ENCODE results near the gene MYO5A. TPM values are rescaled to one million over a fixed set of nuclear protein-coding genes. Genes with fewer than 3 reads are reported as not detected.

MYO5A gene
- total RNA-seq, 1 donor from 2014 or later: 31.2 TPM

DNA sequence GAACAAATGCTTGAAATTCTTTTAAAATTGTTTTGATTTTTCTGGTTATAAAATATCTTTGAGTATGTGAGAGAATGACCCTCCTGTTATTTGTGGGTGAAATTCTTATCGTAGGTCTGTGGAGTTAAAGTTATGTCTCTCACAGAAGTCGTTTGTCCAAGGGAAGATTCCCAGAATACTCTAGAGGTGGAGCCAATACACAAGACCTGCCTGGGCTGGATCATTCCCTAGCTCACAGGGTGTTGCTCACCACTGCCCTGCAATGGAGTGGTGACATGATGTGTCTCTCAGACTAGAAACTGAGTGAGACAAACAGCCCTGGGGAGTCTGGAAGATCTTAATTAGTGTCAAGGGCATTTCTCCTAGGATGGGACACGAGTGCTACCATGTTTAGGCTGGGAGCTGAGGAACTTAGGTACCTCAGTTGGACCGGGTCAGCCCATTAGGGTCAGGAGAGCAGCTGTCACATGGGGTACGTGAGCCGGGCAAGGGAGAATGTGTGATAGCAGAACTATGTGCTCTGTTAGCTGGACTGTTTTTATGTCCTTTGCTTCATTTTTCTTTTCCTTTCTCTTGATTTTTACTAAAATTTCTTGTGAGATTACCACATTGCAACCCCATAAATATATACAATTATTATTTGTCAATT, 179.5 kb downstream of the MYO5A start:
- H3K4me1 ChIP-seq: no peaks in the 10 kb centered on the region

DNA sequence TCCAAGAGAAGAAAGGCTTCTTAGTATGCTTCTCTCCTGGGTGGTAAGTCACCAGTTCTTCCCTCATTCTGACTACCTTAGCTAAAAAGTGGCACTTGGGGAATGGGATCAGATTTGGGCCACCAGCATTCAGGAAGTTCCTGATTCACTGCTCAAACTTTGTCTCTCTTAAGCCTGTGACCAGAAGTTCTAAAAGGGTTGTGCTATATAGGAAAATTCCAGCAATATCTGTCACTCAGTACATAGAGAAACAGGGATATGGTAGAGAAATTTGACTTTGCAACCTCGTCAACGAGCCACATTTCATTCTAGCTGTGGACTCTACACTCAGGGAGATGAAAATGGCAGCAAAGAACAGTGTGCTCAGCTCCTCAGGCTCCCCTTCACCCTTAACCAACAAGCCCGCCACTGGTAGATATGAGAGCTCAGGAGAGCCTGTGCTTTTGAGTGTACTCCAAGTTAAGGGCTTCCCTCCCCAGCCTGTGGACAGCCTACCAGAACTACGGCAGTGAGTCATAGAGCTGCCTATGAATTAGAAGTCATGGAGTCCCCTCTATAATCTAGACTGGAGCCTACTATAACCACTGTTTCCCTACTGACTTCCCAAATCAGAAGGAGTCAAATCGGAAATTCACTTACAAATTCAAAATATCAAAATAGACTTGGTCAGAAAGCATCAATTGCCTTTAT, 180.5 kb downstream of the MYO5A start:
- Histone ChIP-seq H3K27ac (no peak overlapping the region), H3K4me1 (no peaks in the 10 kb centered on the region), H3K36me3 (peaks cover 0 to 33% of the 10 kb centered on the region in 2 donors), H3K4me3 (no peak overlapping the region), H3K27me3 (no peaks in the 10 kb centered on the region), H3K9me3 (no peaks in the 10 kb centered on the region)
- TF ChIP-seq, protein P1, sequence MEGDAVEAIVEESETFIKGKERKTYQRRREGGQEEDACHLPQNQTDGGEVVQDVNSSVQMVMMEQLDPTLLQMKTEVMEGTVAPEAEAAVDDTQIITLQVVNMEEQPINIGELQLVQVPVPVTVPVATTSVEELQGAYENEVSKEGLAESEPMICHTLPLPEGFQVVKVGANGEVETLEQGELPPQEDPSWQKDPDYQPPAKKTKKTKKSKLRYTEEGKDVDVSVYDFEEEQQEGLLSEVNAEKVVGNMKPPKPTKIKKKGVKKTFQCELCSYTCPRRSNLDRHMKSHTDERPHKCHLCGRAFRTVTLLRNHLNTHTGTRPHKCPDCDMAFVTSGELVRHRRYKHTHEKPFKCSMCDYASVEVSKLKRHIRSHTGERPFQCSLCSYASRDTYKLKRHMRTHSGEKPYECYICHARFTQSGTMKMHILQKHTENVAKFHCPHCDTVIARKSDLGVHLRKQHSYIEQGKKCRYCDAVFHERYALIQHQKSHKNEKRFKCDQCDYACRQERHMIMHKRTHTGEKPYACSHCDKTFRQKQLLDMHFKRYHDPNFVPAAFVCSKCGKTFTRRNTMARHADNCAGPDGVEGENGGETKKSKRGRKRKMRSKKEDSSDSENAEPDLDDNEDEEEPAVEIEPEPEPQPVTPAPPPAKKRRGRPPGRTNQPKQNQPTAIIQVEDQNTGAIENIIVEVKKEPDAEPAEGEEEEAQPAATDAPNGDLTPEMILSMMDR (IDR thresholded peaks at IDR 0.05): no peak
- no peak for TF ChIP-seq POLR2A (IDR thresholded peaks at IDR 0.05)
- TF ChIP-seq POLR2AphosphoS5 (IDR thresholded peaks at IDR 0.05; ENCODE audit: insufficient read depth in 1 of 2, low read depth in 1 of 2): no peak
- no peak for DNase-seq (ENCODE audit: extremely low spot score in 2 of 2)
- intact Hi-C loops (cut with DNase I): no loop called here

More for the DNA sequence above, 179.5 kb downstream of the MYO5A start:
- H3K9me3 ChIP-seq: no peaks in the 10 kb centered on the region
- no peaks in the 10 kb centered on the region for H3K27me3 ChIP-seq
- H3K36me3 ChIP-seq: peaks cover 0 to 34% of the 10 kb centered on the region in 2 donors
- no peak overlapping the region for H3K4me3 ChIP-seq
- no peak overlapping the region for H3K27ac ChIP-seq
- DNase-seq (ENCODE audit: extremely low spot score in 2 of 2): no peak
- TF ChIP-seq, protein P1 (IDR thresholded peaks at IDR 0.05): no peak
- TF ChIP-seq POLR2A (IDR thresholded peaks at IDR 0.05): no peak
- TF ChIP-seq POLR2AphosphoS5 (IDR thresholded peaks at IDR 0.05; ENCODE audit: insufficient read depth in 1 of 2, low read depth in 1 of 2): no peak
- intact Hi-C loops (cut with DNase I): no loop called here

DNA sequence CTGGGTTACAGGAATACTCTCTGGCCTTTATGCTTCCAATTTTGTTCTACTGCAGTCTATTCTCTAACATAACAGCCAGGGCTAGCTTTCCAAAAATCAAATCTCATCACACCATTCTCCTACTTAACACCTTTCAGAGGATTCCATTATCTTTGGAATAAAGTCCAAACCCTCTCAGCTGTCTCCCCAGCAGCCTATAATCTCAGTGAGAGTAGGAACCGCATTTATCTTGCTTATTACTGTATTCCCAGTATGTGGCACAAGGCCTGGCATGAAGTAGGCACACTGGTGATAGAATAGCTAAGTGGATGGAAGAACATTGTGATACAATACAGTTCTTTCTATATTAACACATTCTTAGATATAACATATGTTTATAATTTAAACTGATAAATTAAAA, 184.1 kb downstream of the MYO5A start:
- peaks cover 0 to 15% of the 10 kb centered on the region in 2 donors for H3K36me3 ChIP-seq
- no peak overlapping the region for H3K4me3 ChIP-seq
- H3K4me1 ChIP-seq: no peaks in the 10 kb centered on the region
- TF ChIP-seq POLR2A (IDR thresholded peaks at IDR 0.05) (no peak), POLR2AphosphoS5 (IDR thresholded peaks at IDR 0.05; ENCODE audit: insufficient read depth in 1 of 2, low read depth in 1 of 2) (no peak)
- TF ChIP-seq, protein P1 (IDR thresholded peaks at IDR 0.05): no peak
- H3K9me3 ChIP-seq: no peaks in the 10 kb centered on the region
- no peak for DNase-seq (ENCODE audit: extremely low spot score in 2 of 2)
- no peaks in the 10 kb centered on the region for H3K27me3 ChIP-seq
- intact Hi-C loops (cut with DNase I): no loop called here
- no peak overlapping the region for H3K27ac ChIP-seq

DNA sequence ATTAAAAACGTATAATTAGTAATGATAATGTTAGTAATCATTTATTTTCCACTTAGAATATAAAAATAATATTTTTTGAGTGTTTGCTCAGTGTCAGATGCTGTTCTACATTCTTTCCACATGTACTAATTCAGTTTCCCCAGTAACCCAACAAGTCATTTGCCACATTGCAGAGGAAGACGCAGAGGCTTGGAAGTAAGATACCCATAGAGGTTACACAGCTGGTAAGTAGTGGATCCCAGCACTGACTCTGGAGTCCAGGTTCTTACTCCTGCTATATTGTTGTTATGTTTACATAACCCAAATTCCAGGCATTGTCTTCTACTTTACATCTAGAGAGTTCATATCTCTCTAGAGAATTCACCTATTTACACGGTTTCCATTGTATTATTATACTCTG, 184.8 kb downstream of the MYO5A start:
- intact Hi-C loops (cut with DNase I): no loop called here
- no peaks in the 10 kb centered on the region for H3K9me3 ChIP-seq
- no peaks in the 10 kb centered on the region for H3K4me1 ChIP-seq
- no peak overlapping the region for H3K27ac ChIP-seq
- TF ChIP-seq POLR2AphosphoS5 (IDR thresholded peaks at IDR 0.05; ENCODE audit: insufficient read depth in 1 of 2, low read depth in 1 of 2): no peak
- TF ChIP-seq POLR2A (IDR thresholded peaks at IDR 0.05): no peak
- TF ChIP-seq, protein P1 (IDR thresholded peaks at IDR 0.05): no peak
- no peaks in the 10 kb centered on the region for H3K27me3 ChIP-seq
- peaks cover 0 to 15% of the 10 kb centered on the region in 2 donors for H3K36me3 ChIP-seq
- no peak overlapping the region for H3K4me3 ChIP-seq
- no peak for DNase-seq (ENCODE audit: extremely low spot score in 2 of 2)

DNA sequence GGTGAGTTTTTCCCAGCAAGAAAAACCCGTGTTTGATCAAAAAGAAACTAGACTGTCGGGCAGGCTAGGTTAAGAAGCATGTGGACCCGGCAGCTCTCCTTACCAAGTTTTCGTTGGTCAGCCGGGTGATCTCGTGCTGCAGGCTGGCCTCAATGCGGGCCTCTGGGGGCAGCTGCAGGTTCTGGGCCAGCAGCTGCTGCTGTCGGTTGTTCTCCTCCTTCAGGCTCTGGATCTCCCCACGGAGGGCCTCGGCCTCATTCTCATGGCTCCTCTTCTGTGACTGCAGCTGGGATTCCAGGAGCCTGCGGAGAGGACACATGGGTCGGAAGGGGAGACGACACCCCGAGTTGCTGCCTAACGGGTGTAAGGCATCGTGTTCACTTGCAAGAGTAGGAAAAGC, 188.6 kb downstream of the MYO5A start:
- intact Hi-C loops (cut with DNase I): no loop called here

More for the DNA sequence above, 188.6 kb downstream of the MYO5A start:
- no peaks in the 10 kb centered on the region for H3K9me3 ChIP-seq
- no peak overlapping the region for H3K27ac ChIP-seq
- DNase-seq (ENCODE audit: extremely low spot score in 2 of 2): no peak
- H3K4me1 ChIP-seq: no peaks in the 10 kb centered on the region
- no peaks in the 10 kb centered on the region for H3K27me3 ChIP-seq
- H3K4me3 ChIP-seq: no peak overlapping the region
- TF ChIP-seq, protein P1 (IDR thresholded peaks at IDR 0.05): no peak
- TF ChIP-seq POLR2A (IDR thresholded peaks at IDR 0.05): no peak
- H3K36me3 ChIP-seq: peaks cover 0 to 12% of the 10 kb centered on the region in 2 donors
